Muscle of leg (tissue), 11 donors: ENCODE results near the gene CCL18. TPM values are rescaled to one million over a fixed set of nuclear protein-coding genes. Genes with fewer than 3 reads are reported as not detected.

ENCODE experiments used
- DNase-seq: peaks from one replicate; pipeline ENCODE4 v3.0.0; 2013
- H3K27ac ChIP-seq: one replicate; pipeline ENCODE4 v1.5.1; 2013; ENCODE audit warnings: mild to moderate bottlenecking, low read length, control low read depth
- H3K27me3 ChIP-seq: one replicate; pipeline ENCODE4 v1.6.1; 2013; ENCODE audit warnings: low read length; ENCODE audit not compliant: control insufficient read depth, insufficient read depth
- H3K36me3 ChIP-seq: one replicate; pipeline ENCODE4 v1.6.1; 2013; ENCODE audit warnings: low read length; ENCODE audit not compliant: control insufficient read depth, insufficient read depth
- H3K4me1 ChIP-seq: one replicate; pipeline ENCODE4 v1.6.1; 2013; ENCODE audit warnings: low read length; ENCODE audit not compliant: control insufficient read depth, insufficient read depth
- H3K4me3 ChIP-seq: one replicate; pipeline ENCODE4 v1.5.1; 2013; ENCODE audit warnings: low read length, control low read depth
- H3K9me3 ChIP-seq: replicated peaks from 2 replicates; pipeline ENCODE4 v1.6.1; 2013; ENCODE audit warnings: low read depth, low read length; ENCODE audit not compliant: control insufficient read depth
- WGBS: methylation state at CpG from one replicate; pipeline ENCODE4 v1.1.5; 2013; ENCODE audit warnings: missing lambda C conversion rate; ENCODE audit not compliant: insufficient coverage; 5-methylcytosine and 5-hydroxymethylcytosine counted together
- polyA plus RNA-seq, 8 donors: library from polyadenylated mRNA; unstranded; fragments of 120-200 nt; gene quantifications; one replicate each; pipeline versions ENCODE4 v1.2.1 to v1.2.3, GENCODE V29; 2013; ENCODE audit warnings: inconsistent platforms in 1 of 8, low replicate concordance in 1 of 8; ENCODE audit not compliant: insufficient read length in 8 of 8, insufficient read depth in 1 of 8
- total RNA-seq: library from RNA; stranded (reverse); fragments of 120-200 nt; gene quantifications from one replicate; pipeline ENCODE4 v1.2.4, GENCODE V29; 2013

The CCL18 gene
- total and polyA plus RNA-seq, 9 donors: 0.23 to 0.62 (median 0.23) TPM; not detected in 6

GRCh38 chr17:36036235-36036634, 27.8 kb upstream of the CCL18 start:
- H3K27me3 ChIP-seq: no peaks in the 10 kb centered on the region
- peak; percentile 12 for DNase-seq
- H3K27ac ChIP-seq: no peak overlapping the region
- no peaks in the 10 kb centered on the region for H3K4me1 ChIP-seq
- H3K9me3 ChIP-seq: no peaks in the 10 kb centered on the region
- WGBS: no CpG with 5 or more reads among the region's 4 CpGs
- H3K4me3 ChIP-seq: no peak overlapping the region
- H3K36me3 ChIP-seq: no peaks in the 10 kb centered on the region

DNA sequence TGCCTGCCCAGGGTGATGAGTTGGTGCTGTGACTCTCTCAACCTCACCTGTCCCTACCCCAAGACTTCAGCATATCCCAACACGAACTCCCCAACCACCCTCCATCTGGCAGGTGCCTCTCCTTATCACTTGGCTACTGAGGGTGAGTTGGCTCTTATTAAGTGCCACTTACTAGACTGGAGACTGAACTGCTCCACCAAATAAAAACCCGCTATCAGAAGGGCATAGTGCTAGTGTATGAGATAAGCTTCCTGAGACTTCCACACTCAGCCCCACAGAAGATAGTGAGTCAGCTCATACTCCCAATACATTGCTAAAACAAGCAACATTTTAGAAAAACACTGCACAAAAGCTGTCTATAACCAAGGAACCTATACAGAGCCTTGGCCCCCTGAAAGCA, 16.0 kb upstream of the CCL18 start:
- Histone ChIP-seq H3K4me1 (no peaks in the 10 kb centered on the region), H3K27me3 (no peaks in the 10 kb centered on the region), H3K4me3 (no peak overlapping the region), H3K27ac (no peak overlapping the region), H3K36me3 (no peaks in the 10 kb centered on the region), H3K9me3 (peaks cover 8% of the 10 kb centered on the region)
- no peak for DNase-seq
- no CpG with 5 or more reads among the region's 2 CpGs for WGBS

DNA sequence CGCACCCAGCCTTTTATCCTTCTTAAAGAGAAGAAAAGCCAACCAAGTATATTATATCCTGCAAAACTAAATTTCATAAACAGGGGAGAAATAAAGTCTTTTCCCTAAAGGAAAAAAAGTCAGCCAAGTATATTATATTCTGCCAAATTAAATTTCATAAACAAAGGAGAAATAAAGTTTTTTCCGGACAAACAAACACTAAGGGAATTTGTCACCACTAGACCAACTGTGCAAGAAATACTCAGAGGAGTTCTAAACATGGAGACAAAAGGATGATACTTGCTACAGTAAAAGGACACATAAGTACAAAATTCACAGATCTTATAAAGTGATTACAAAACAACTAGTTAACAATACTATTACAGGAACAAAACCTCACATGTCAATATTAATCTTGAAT, 14.4 kb upstream of the CCL18 start:
- no peak for DNase-seq
- Histone ChIP-seq H3K4me1 (no peaks in the 10 kb centered on the region), H3K27me3 (no peaks in the 10 kb centered on the region), H3K9me3 (peaks cover 8% of the 10 kb centered on the region), H3K4me3 (no peak overlapping the region), H3K27ac (no peak overlapping the region), H3K36me3 (no peaks in the 10 kb centered on the region)
- no CpG with 5 or more reads among the region's 2 CpGs for WGBS

GRCh38 chr17:36055171-36055570, 8.9 kb upstream of the CCL18 start:
- Histone ChIP-seq H3K27me3 (no peaks in the 10 kb centered on the region), H3K36me3 (no peaks in the 10 kb centered on the region), H3K27ac (no peak overlapping the region), H3K9me3 (no peaks in the 10 kb centered on the region), H3K4me3 (no peak overlapping the region), H3K4me1 (no peaks in the 10 kb centered on the region)
- DNase-seq: no peak
- WGBS: no CpG with 5 or more reads among the region's 2 CpGs

- DNase-seq: no peak
- no peaks in the 10 kb centered on the region for H3K4me1 ChIP-seq
- H3K27ac ChIP-seq: no peak overlapping the region
- H3K9me3 ChIP-seq: no peaks in the 10 kb centered on the region
- no peaks in the 10 kb centered on the region for H3K27me3 ChIP-seq
- no peaks in the 10 kb centered on the region for H3K36me3 ChIP-seq
- H3K4me3 ChIP-seq: no peak overlapping the region
- WGBS: 83% methylated on average over 1 of the region's 4 CpGs
Observed at GRCh38 chr17:36055921-36056520, 8.1 kb upstream of the CCL18 start.

DNA sequence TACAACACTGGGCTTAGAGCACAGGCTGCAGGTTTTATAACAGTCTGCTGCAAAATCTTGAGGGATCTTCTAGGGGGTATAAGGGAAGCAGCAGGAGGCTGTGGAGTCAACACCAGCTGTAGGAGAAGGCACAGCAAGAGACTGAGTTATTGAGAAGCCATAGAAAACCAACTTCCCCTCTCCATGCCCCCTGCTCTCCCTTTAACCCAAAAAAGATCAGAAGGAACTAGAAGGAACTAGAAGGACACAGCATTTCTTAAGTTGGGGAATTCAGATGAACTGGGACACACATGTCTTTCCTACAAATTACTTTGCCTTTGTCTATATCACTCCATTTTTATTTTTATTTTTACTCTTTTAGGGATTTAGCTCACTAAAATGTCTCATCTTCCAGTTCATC, 6.2 kb upstream of the CCL18 start:
- DNase-seq: peak; percentile 17
- Histone ChIP-seq H3K36me3 (no peaks in the 10 kb centered on the region), H3K4me3 (no peak overlapping the region), H3K4me1 (no peaks in the 10 kb centered on the region), H3K27ac (no peak overlapping the region), H3K9me3 (no peaks in the 10 kb centered on the region), H3K27me3 (no peaks in the 10 kb centered on the region)

GRCh38 chr17:36059406-36059805, 4.7 kb upstream of the CCL18 start:
- no peak for DNase-seq
- H3K4me3 ChIP-seq: no peak overlapping the region
- H3K27me3 ChIP-seq: no peaks in the 10 kb centered on the region
- H3K27ac ChIP-seq: no peak overlapping the region
- H3K9me3 ChIP-seq: no peaks in the 10 kb centered on the region
- no peaks in the 10 kb centered on the region for H3K36me3 ChIP-seq
- H3K4me1 ChIP-seq: no peaks in the 10 kb centered on the region
- WGBS: 93% methylated on average over 4 of the region's 7 CpGs

GRCh38 chr17:36060816-36061215, 3.3 kb upstream of the CCL18 start:
- H3K36me3 ChIP-seq: no peaks in the 10 kb centered on the region
- no peak for DNase-seq
- H3K4me1 ChIP-seq: no peaks in the 10 kb centered on the region
- H3K9me3 ChIP-seq: no peaks in the 10 kb centered on the region
- no peak overlapping the region for H3K4me3 ChIP-seq
- no CpG with 5 or more reads among the region's 2 CpGs for WGBS
- no peaks in the 10 kb centered on the region for H3K27me3 ChIP-seq
- H3K27ac ChIP-seq: no peak overlapping the region

- Histone ChIP-seq H3K9me3 (no peaks in the 10 kb centered on the region), H3K27ac (no peak overlapping the region), H3K4me1 (no peaks in the 10 kb centered on the region), H3K4me3 (no peak overlapping the region), H3K36me3 (no peaks in the 10 kb centered on the region), H3K27me3 (no peaks in the 10 kb centered on the region)
- no peak for DNase-seq
- WGBS: 67% methylated on average over 1 of the region's 6 CpGs
Observed at GRCh38 chr17:36066365-36066985, 2.4 kb downstream of the CCL18 start.

DNA sequence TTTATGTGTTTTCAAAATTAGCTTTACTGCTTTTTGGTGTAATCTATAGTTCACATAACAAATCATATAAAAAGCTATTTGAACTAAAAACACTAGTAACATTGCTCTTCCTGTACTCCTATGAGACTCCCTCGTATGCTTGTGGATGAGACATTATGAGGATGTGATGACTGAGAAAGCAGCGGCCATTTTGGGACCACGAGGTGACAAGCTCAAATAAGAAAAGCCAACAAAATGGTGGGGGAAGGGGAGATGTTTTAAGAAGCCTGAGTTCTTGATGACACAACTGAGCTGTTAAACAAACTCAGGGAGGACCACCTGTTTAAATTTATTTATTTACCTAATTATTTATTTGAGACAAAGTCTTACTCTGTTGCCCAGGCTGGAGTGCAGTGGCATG, 4.5 kb downstream of the CCL18 start:
- H3K9me3 ChIP-seq: no peaks in the 10 kb centered on the region
- no peak overlapping the region for H3K27ac ChIP-seq
- no peak overlapping the region for H3K4me3 ChIP-seq
- no peak for DNase-seq
- no peaks in the 10 kb centered on the region for H3K36me3 ChIP-seq
- WGBS: 73% methylated on average over 3 of the region's 3 CpGs
- H3K4me1 ChIP-seq: no peaks in the 10 kb centered on the region
- no peaks in the 10 kb centered on the region for H3K27me3 ChIP-seq

GRCh38 chr17:36069136-36069535, 5.1 kb downstream of the CCL18 start:
- Histone ChIP-seq H3K4me3 (no peak overlapping the region), H3K27ac (no peak overlapping the region), H3K4me1 (no peaks in the 10 kb centered on the region), H3K27me3 (no peaks in the 10 kb centered on the region), H3K36me3 (no peaks in the 10 kb centered on the region), H3K9me3 (no peaks in the 10 kb centered on the region)
- no peak for DNase-seq
